NCI-H2081 treated with DMSO at 0.1 percent for 48 hours (cell line): ENCODE measurements around the gene ACACB.

ENCODE experiments used
- DNase-seq: peaks from one replicate; lab custom pipeline; 2025; lab: John Stamatoyannopoulos, UW

ACACB gene

DNA sequence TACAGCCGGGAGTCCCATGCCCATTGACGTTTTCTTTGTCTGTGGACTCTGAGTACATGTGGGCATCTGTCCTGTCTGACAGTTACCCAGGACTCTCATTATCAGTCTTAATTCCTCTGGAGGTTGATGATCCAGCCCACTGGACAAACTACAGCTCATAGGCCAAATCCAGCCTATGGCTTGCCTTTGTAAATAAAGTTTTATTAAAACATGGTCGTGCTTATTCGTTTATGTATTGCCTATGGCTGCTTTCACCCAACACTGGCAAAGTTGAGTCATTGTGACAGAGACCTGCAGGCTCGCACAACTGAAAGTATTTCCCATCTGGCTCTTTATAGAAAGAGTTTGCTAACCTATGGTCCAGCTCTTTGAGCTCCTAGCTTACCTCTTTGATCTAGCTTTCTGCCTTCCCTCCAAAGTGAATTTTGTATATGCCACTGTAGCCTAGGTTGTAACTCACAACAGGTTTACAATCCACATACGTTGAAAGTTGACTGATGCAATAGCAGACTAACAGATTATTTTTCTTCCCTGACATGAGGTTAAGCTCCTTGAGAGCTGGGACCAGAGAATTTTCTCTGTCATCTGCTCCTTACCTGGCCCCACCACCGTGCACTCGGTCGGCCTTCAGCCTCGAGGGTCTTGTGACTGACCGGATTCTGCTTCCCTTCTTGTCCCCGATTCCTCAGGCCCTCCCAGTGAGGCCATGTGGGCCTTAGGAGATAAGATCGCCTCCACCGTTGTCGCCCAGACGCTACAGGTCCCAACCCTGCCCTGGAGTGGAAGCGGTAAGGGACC lies 57.3 kb downstream of the ACACB start:
- DNase-seq, result no peak

DNA sequence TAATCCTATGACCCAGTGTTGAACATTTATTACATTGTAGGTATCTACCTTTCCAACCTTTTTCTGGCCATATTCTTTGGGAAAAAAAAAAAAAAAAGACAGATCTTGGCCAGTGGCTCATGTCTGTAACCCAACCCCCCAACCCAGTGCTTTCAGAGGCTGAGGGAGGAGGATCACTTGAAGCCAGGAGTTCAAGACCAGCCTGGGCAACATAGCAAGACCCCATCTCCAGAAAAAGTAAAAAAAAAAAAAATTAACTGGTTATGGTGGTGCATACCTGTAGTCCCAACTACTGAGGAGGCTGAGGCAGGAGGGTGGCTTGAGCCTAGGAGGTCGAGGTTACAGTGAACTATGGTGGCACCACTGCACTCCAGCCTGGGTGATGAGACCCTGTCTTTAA lies 58.1 kb downstream of the ACACB start:
- DNase-seq, result no peak

DNA sequence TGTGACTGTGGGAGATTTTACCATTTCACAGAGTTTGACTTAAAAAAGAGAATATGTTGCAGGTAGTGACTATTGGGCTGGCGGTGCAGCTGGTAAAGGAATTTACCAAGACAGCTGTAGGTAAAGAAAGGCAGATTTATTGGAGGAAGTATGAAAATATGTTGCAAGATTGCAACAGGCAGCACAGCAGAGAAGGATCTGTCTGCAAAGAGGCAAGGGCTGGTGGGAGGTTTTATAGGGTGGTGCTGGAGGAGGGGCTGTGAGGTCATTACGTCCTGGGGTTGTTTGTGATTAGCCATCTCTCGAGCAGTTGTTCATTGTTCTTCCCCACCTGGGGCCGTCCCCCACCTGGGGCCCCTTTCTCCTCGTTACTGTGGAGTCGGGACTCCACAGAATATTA lies 62.1 kb downstream of the ACACB start:
- no peak for DNase-seq

DNA sequence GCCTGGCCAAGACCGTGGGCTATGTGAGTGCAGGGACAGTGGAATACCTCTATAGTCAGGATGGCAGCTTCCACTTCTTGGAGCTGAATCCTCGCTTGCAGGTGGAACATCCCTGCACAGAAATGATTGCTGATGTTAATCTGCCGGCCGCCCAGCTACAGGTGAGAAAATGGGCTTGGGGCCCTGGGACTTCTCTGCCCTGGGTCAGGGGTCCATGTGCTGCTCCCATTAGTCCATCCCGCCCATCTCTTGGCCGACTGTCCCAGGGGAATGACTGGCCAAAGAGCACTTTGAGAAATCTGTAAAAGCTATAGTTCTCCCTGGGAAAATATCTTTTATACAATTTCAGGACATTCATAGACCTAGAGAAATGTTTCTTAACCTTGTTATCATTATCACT lies 63.5 kb downstream of the ACACB start:
- no peak for DNase-seq

DNA sequence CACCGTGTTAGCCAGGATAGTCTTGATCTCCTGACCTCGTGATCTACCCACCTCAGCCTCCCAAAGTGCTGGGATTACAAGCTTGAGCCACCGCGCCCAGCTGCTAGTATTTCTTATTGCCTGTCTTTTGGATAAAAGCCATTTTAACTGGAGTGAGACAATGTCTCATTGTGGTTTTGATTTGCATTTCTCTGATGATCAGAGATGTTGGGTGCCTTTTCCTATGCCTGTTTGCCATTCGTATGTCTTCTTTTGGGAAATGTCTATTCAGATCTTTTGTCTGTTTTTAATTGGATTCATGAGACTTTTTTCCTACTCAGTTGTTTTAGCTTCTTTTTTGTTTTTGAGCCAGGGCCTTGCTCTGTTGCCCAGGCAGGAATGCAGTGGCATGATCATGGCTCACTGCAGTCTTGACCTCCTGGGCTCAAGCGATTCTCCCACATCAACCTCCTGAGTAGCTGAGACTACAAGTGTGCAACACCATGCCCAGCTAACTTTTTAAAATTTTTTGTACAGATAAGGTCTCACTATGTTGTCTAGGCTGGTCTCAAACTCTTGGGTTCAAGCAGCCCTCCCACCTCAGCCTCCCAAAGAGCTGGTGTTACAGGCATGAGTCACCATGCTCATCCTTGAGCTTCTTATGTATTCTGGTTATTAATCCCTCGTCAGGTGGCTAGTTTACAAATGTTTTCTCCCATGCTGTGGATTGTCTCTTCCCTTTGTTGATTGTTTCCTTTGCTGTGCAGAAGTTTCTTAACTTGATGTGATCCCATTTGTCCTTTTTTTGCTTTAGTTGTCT lies 65.9 kb downstream of the ACACB start:
- DNase-seq, result no peak

DNA sequence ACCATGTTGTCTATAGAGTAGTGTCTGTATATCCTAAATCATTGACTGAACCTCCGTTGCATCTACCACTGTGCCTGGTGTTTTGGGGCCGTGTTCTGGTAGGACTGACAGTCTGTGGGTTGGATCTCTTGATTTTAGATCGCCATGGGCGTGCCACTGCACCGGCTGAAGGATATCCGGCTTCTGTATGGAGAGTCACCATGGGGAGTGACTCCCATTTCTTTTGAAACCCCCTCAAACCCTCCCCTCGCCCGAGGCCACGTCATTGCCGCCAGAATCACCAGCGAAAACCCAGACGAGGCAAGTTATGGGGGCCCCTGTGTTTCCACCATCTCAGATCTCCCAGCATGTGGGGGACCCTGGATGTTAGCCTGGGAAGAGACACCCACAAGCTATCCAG lies 69.1 kb downstream of the ACACB start:
- DNase-seq, result no peak

DNA sequence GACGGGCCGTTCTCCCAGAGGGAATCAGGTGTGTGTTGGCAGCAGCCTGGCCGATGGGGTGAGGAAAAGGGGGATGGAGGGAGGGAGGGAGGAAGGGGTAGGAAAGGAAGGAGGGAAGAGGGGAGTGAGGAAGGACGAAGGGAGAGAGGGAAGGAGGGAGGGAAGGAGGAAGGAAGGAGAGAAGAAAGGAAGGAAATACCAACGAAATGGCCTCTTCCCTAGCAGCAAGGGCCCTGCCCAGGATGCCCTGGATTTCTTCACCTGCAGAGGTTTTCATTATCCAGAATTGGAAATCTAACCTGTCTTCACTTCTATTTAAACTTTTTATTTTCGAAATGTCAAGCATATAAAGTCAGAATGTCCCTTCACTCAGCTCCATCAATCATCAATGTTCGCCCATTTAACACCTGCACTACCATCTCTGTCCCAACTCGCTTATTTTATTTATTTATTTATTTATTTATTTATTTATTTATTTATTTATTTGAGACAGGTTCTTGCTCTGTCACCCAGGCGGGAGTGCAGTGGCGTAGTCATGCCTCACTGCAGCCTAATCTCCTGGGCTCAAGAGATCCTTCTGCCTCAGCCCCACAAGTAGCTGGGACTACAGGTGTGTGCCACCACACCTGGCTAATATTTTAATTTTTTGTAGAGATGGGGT lies 70.7 kb downstream of the ACACB start:
- no peak for DNase-seq

DNA sequence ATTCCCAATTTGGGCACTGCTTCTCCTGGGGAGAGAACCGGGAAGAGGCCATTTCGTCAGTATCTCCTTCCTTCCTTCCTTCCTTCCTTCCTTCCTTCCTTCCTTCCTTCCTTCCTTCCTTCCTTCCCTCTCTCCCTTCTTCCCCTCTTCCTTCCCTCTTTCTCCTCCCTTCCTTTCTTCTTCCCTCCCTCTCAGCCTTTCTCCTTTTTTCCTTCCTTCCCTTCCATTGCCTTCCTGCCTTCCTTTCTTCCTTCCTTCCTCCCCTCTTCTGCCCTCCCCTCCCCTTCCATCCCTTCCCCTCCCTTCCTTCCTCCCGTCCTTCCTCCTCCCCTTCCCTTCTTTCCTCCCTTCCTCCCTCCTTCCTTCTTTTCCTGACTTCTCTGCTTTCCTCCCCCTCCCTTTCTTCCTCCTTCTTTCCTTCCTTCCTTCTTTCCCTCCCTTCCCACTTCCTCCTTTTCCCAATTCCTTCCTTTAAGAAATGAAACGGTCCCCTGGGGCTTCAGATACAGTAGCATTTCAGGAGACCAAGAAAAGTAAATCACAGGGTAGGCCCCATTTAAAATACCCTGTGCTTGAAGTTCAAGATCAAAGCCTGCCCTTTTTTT lies 71.8 kb downstream of the ACACB start:
- DNase-seq, result no peak

DNA sequence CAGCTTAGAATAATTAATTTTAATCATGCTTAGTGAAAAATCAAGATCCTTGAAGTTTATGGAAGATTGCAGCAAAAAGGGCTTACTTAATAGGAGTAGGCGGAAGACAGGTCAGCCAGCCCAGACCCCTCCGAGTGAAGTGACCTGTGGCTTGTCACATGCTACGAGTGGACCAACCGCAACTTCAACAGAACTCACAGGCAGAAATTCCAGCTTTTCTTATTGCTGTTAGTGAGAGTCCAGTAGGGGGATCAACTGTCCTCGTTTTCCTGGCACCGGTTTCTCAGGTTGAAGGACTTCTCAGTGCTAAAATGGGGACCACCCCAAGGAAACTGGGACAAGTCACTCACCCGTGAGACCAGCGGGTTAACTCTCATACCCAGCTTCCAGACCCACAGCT lies 72.9 kb downstream of the ACACB start:
- DNase-seq, result no peak

DNA sequence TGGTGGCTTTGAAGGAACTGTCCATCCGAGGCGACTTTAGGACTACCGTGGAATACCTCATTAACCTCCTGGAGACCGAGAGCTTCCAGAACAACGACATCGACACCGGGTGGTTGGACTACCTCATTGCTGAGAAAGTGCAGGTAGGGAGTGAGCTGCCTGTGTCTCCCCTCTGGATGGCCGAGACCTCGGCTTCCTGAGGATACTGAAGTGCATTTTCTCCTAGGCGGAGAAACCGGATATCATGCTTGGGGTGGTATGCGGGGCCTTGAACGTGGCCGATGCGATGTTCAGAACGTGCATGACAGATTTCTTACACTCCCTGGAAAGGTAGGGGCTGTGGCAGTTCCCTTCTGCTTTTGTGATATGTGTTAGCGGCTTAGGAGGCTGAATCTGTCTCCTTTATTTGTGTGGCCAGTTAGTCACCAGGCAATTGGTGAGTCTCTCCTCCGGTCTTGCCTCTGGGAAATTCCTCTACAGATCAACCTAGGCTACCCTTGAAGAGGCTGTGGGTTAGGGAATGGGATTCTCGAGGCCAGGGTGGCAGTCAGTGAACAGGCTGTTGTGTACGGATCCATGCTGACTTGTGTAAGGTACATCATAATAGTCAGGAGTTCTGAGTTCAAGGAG lies 75.3 kb downstream of the ACACB start:
- no peak for DNase-seq

DNA sequence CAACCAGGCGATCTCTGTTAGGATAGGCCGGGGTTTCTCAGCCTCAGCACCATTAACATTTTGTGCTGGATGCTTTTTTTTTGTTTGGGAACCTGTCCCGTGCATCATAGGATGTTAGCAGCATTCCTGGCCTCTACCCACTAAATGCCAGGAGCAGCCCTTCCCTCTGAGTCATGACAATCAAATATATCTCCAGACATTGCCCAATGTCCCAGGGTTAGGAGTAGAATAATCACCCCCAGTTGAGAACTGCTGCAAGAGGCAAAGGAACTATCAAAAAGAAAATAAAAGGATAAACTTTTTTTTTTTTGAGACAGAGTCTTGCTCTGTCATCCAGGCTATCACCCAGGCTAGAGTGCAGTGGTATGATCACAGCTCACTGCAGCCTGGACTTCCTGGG lies 76.0 kb downstream of the ACACB start:
- DNase-seq, result no peak

DNA sequence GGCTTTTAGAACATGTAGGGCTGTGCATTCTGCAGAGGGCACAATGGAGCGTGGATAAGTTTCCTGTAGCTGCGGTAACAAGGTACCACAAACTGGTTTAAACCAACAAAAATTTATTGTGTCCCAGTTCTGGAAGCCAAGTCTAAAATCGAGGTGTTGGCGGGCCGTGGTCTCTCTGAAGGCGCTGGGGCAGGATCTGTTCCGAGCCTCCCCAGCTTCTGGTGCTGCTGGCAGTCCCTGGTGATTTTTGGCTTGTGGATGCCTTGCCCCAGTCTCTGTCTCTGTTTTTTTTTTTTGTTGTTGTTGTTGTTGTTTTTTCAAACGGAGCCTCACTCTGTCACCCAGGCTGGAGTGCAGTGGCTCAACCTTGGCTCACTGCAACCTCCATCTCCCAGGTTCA lies 77.5 kb downstream of the ACACB start:
- no peak for DNase-seq

DNA sequence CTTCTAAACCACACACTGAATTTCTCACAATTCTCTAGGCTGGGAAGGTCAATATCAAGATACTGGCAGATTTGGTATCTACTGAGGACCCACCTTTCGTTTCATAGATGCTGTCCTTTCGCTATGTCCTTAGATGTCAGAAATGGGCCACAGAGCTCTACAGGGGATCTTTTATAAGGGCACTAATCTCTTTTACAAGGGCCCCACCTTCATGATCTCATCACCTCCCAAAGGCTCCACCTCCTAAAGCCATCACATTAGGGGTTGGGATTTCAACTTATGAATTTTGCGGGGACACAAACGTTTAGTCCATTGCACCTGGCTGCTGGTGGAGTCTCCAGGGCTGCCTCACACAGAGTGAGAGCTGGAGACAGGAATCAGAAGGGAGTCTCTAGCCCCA lies 79.9 kb downstream of the ACACB start:
- DNase-seq, result no peak

DNA sequence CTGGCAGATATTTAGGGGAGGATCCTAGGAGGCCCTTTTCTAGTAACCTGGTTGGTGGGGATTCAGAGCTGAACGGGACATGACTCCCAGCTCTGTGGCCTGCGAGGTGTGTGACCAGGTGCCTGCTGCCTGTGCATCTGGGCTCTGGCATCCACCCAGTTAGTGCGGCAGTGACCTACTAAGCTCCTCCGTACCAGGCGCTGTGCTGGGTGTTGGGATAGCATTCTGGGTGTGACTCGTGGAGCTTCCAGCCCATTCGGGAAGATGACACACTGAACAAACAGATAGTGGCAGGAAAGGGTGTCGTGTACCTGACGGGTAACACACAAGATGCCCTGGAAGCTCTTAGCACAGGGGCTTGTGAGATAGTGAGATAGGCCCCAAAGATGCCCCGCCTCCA lies 80.9 kb downstream of the ACACB start:
- DNase-seq, result no peak

DNA sequence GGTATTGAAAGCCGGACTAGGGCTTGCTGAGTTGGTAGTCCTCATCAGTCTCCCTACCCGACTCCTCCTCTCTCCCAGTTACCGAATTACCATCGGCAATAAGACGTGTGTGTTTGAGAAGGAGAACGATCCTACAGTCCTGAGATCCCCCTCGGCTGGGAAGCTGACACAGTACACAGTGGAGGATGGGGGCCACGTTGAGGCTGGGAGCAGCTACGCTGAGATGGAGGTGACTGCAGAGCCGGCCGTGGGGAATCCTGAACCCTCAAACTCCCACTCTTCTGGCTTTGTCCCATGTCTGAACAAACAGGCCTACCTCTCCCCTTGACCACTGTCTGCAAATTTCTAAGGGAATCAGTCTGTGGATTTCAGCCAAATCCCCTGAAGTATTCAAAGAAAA lies 82.9 kb downstream of the ACACB start:
- no peak for DNase-seq

DNA sequence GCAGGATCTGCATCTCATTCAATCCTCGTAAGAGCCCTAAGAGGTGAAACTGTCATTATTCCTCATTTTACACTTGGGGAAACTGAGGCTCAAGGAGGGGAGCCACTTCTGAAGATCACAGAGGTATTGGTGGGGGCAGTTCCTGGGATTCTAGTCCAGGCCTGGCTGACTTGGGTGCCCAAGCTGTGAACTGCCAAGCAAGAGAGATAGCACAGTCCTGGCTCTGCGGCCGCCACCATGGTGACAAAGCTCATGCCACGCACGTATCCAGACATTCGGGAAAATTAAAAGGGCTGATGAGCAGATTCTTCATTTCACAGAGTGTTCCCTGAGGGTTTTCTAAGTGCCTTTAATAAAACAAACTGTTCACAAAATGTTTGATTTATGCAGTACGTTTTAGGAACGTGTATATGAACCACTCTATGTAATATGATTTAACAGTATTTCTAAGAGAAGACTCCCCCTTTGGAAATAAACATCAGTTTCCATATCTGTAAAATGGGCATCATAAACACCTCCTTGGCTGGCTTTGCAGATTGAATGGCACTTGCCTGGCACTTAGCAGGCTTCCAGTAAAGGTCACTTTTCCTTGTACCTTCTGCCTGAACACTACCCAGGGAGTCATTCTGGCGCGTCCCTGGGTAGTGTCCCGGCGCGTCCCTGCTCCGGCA lies 84.6 kb downstream of the ACACB start:
- DNase-seq, result no peak

DNA sequence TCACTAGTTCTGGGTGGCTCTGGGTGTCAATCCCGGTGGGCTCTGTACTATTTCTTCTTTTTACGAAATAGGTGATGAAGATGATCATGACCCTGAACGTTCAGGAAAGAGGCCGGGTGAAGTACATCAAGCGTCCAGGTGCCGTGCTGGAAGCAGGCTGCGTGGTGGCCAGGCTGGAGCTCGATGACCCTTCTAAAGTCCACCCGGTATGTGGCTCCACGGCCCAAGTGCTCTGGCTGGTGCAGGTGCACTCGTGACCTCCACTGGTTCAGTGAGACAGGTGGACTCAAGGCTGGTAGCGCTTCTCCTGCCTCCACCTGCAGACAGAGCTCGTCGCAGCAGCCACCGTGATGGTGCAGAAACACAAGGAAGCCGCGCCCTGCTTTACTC lies 85.1 kb downstream of the ACACB start:
- no peak for DNase-seq

DNA sequence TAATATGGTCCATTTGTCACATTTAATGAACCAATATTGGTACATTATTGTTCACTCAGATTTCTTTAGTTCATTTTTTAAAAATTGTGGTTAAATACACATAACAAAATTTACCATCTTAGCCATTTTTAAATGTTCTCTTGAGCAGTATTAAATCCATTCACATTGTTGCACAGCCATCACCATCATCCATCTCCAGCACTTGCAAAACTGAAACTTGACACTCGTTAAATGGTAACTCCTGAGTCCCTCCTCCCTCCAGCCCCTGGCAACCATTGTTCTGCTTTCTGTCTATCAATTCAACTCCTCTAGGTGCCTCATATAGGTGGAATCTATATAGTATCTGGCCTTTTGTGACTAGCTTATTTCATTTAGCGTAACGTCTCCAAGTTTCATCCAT lies 86.4 kb downstream of the ACACB start:
- DNase-seq, result no peak

DNA sequence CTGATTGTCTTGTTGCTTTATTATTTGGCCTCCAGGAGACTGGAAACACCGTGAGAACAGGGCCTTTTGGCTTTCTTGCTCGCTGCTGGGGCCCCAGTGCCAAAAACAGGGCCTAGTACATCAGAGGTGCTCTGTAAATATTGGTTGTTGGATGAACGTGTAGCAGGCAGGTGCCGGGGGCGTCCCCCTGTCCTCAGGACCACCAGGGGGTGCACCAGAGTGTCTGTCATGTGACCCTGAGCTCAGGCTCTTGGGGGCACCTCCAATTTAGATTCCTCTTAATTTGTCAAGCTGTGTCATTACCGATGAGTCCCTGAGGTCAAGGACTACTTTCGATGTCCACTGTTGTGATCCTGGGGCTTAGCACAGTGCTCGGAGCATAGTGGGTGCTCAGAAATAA lies 87.1 kb downstream of the ACACB start:
- no peak for DNase-seq

DNA sequence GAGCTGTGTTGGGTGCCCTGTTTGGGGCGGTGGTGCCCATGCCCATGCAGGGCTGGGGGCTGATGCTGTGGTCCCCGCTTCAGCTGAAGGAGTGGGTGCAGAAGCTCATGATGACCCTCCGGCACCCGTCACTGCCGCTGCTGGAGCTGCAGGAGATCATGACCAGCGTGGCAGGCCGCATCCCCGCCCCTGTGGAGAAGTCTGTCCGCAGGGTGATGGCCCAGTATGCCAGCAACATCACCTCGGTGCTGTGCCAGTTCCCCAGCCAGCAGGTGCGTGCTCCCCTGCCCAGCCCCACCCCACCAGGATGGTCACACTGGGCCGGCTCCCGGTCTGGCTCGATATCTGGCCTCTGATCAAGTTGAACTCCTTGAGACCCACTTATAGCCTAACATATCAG lies 92.7 kb downstream of the ACACB start:
- no peak for DNase-seq

DNA sequence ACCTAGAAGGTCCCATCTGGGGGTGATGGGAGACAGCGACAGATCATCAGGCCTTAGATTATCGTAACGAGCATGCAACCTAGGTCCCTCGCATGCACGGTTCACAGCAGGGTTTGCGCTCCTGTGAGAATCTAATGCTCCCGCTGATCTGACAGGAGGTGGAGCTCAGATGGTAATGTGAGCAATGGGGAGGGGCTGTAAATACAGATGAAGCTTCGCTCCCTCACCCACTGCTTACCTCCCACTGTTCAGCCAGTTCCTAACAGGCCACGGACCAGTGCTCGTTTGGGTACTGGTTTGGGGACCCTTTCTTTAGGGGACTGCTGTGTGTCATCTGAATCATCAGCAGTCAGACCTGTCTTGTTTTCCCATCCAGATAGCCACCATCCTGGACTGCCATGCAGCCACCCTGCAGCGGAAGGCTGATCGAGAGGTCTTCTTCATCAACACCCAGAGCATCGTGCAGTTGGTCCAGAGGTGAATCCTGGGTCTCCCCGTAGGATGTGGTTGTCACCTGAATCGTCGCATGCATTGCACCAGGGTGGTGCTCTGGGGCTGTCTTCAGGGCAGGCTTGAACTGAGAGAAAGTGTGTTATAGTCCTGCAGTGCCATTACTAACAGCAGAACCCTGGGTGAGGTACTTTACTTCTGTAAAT lies 96.2 kb downstream of the ACACB start:
- no peak for DNase-seq
